ENCODE results near the gene INSRR. TPM values are rescaled to one million over a fixed set of nuclear protein-coding genes. Genes with fewer than 3 reads are reported as not detected.

INSRR gene
- total RNA-seq, 8 experiments from 2014 or later, result 0.05 to 1.6 (median 0.11) TPM; not detected in 1

- peak in 3 of 8 experiments; percentile 60 to 74 (median 66) for ATAC-seq (replicated peaks in 6 of 8)
- no peak overlapping the region for H3K4me3 ChIP-seq
- in situ Hi-C loops (cut with MboI; ENCODE audit: low pct_unique_long_range_greater_than_20kb in 2 of 9, low sequenced_read_pairs in 9 of 9, unreplicated experiment in 9 of 9), result no loop called here
- H3K27ac ChIP-seq, result no peak overlapping the region
- WGBS, 10 experiments, result 77 to 100% (median 80%) methylated on average over 1 to 7 of the region's 12 CpGs; no CpG with 5 or more reads in 6 of the 10 experiments
- peaks cover 0 to 24% of the 10 kb centered on the region in 2 donors for H3K4me1 ChIP-seq (replicated peaks in 1 of 2)
Observed at GRCh38 chr1:156899956-156900718, 41.2 kb upstream of the INSRR start.

GRCh38 chr1:156898971-156899664, 40.2 kb upstream of the INSRR start:
- no peak for ATAC-seq (replicated peaks in 6 of 8)
- in situ Hi-C loops (cut with MboI; ENCODE audit: low pct_unique_long_range_greater_than_20kb in 2 of 9, low sequenced_read_pairs in 9 of 9, unreplicated experiment in 9 of 9), result no loop called here
- whole genome bisulfite sequencing, 10 experiments, result 0 to 93% (median 80%) methylated on average over 1 to 10 of the region's 12 CpGs; no CpG with 5 or more reads in 1 of the 10 experiments
- peaks cover 0 to 24% of the 10 kb centered on the region in 2 donors for H3K4me1 ChIP-seq (replicated peaks in 1 of 2)
- H3K4me3 ChIP-seq, result no peak overlapping the region
- no peak overlapping the region for H3K27ac ChIP-seq

GRCh38 chr1:156898161-156898566, 39.2 kb upstream of the INSRR start:
- Histone ChIP-seq H3K4me3 (no peak overlapping the region), H3K27ac (no peak overlapping the region), H3K4me1 (replicated peaks in 1 of 2) (peaks cover 0 to 24% of the 10 kb centered on the region in 2 donors)
- 20 to 33% (median 26%) methylated on average over 2 to 6 of the region's 13 CpGs; no CpG with 5 or more reads in 7 of the 10 experiments for WGBS, 10 experiments
- in situ Hi-C loops (cut with MboI; ENCODE audit: low pct_unique_long_range_greater_than_20kb in 2 of 9, low sequenced_read_pairs in 9 of 9, unreplicated experiment in 9 of 9), result no loop called here
- ATAC-seq (replicated peaks in 6 of 8), result peak in 7 of 8 experiments; percentile 3 to 64 (median 55)

- no peak overlapping the region for H3K27ac ChIP-seq
- peaks cover 0 to 24% of the 10 kb centered on the region in 2 donors for H3K4me1 ChIP-seq (replicated peaks in 1 of 2)
- WGBS, 10 experiments, result 20 to 100% (median 83%) methylated on average over 2 to 10 of the region's 14 CpGs; no CpG with 5 or more reads in 5 of the 10 experiments
- in situ Hi-C loops (cut with MboI; ENCODE audit: low pct_unique_long_range_greater_than_20kb in 2 of 9, low sequenced_read_pairs in 9 of 9, unreplicated experiment in 9 of 9), result no loop called here
- H3K4me3 ChIP-seq, result no peak overlapping the region
- ATAC-seq (replicated peaks in 6 of 8), result peak in 3 of 8 experiments; percentile 17 to 26 (median 18)
Observed at GRCh38 chr1:156897078-156897825, 38.3 kb upstream of the INSRR start.

GRCh38 chr1:156896490-156897033, 37.6 kb upstream of the INSRR start:
- no peak overlapping the region for H3K27ac ChIP-seq
- 11 to 60% (median 49%) methylated on average over 2 to 6 of the region's 16 CpGs; no CpG with 5 or more reads in 5 of the 10 experiments for WGBS, 10 experiments
- no peak overlapping the region for H3K4me3 ChIP-seq
- in situ Hi-C loops (cut with MboI; ENCODE audit: low pct_unique_long_range_greater_than_20kb in 2 of 9, low sequenced_read_pairs in 9 of 9, unreplicated experiment in 9 of 9), result no loop called here
- ATAC-seq (replicated peaks in 6 of 8), result peak in 2 of 8 experiments; percentile 7 to 22
- peaks cover 0 to 24% of the 10 kb centered on the region in 2 donors for H3K4me1 ChIP-seq (replicated peaks in 1 of 2)

- 83 to 100% (median 95%) methylated on average over 1 to 6 of the region's 6 CpGs; no CpG with 5 or more reads in 2 of the 10 experiments for WGBS, 10 experiments
- Histone ChIP-seq H3K27ac (no peak overlapping the region), H3K4me1 (replicated peaks in 1 of 2) (peaks cover 0 to 24% of the 10 kb centered on the region in 2 donors), H3K4me3 (no peak overlapping the region)
- in situ Hi-C loops (cut with MboI; ENCODE audit: low pct_unique_long_range_greater_than_20kb in 2 of 9, low sequenced_read_pairs in 9 of 9, unreplicated experiment in 9 of 9), result no loop called here
- ATAC-seq (replicated peaks in 6 of 8), result no peak
Observed at GRCh38 chr1:156895927-156896326, 37.0 kb upstream of the INSRR start.

GRCh38 chr1:156895455-156895812, 36.5 kb upstream of the INSRR start:
- no peak overlapping the region for H3K27ac ChIP-seq
- in situ Hi-C loops (cut with MboI; ENCODE audit: low pct_unique_long_range_greater_than_20kb in 2 of 9, low sequenced_read_pairs in 9 of 9, unreplicated experiment in 9 of 9), result no loop called here
- WGBS, 10 experiments, result 50 to 100% (median 69%) methylated on average over 1 to 4 of the region's 4 CpGs; no CpG with 5 or more reads in 1 of the 10 experiments

GRCh38 chr1:156894711-156895454, 36.0 kb upstream of the INSRR start:
- Histone ChIP-seq H3K27ac (no peak overlapping the region), H3K4me1 (replicated peaks in 1 of 2) (peaks cover 0 to 24% of the 10 kb centered on the region in 2 donors), H3K4me3 (no peak overlapping the region)
- in situ Hi-C loops (cut with MboI; ENCODE audit: low pct_unique_long_range_greater_than_20kb in 2 of 9, low sequenced_read_pairs in 9 of 9, unreplicated experiment in 9 of 9), result no loop called here
- ATAC-seq (replicated peaks in 6 of 8), result peak in 1 of 8 experiments; percentile 13
- 71 to 92% (median 89%) methylated on average over 4 to 7 of the region's 12 CpGs; no CpG with 5 or more reads in 5 of the 10 experiments for WGBS, 10 experiments

More at GRCh38 chr1:156895455-156895812, 36.5 kb upstream of the INSRR start:
- H3K4me1 ChIP-seq (replicated peaks in 1 of 2), result peaks cover 0 to 24% of the 10 kb centered on the region in 2 donors
- ATAC-seq (replicated peaks in 6 of 8), result no peak
- no peak overlapping the region for H3K4me3 ChIP-seq

GRCh38 chr1:156894001-156894400, 35.1 kb upstream of the INSRR start:
- Histone ChIP-seq H3K4me3 (no peak overlapping the region), H3K27ac (no peak overlapping the region), H3K4me1 (replicated peaks in 1 of 2) (peaks cover 0 to 26% of the 10 kb centered on the region in 2 donors)
- WGBS, 10 experiments, result 17 to 60% (median 26%) methylated on average over 1 to 3 of the region's 5 CpGs; no CpG with 5 or more reads in 5 of the 10 experiments
- ATAC-seq (replicated peaks in 6 of 8), result no peak
- in situ Hi-C loops (cut with MboI; ENCODE audit: low pct_unique_long_range_greater_than_20kb in 2 of 9, low sequenced_read_pairs in 9 of 9, unreplicated experiment in 9 of 9), result no loop called here

GRCh38 chr1:156893048-156893953, 34.4 kb upstream of the INSRR start, which contains the start of gene PEAR1:
TSS of gene PEAR1 (plus strand) at chr1:156893718. CDS start at chr1:156903927, 10,209 bp downstream.
- Histone ChIP-seq H3K27ac (no peak within 1 kb of the TSS), H3K4me1 (replicated peaks in 1 of 2) (peaks cover 4 to 25% of the 10 kb centered on the region in 2 donors), H3K4me3 (peak within 1 kb of the TSS in 2 of 5 donors; percentile 1 to 18)
- in situ Hi-C loops (cut with MboI; ENCODE audit: low pct_unique_long_range_greater_than_20kb in 2 of 9, low sequenced_read_pairs in 9 of 9, unreplicated experiment in 9 of 9), result no loop called here
- no peak for ATAC-seq (replicated peaks in 6 of 8)
- WGBS, 10 experiments, result 12 to 82% (median 43%) methylated on average over 6 to 21 of the region's 60 CpGs; no CpG with 5 or more reads in 3 of the 10 experiments
